ENCODE measurements around the gene NTM. TPM values are rescaled to one million over a fixed set of nuclear protein-coding genes. Genes with fewer than 3 reads are reported as not detected.
"Not testable (repeated sequence)": the region's sequence is repeated elsewhere in the genome, so short reads cannot be mapped to it uniquely, and the experiment has no call there.

Gene NTM
- total RNA-seq, 1 donor from 2014 or later, result not detected

DNA sequence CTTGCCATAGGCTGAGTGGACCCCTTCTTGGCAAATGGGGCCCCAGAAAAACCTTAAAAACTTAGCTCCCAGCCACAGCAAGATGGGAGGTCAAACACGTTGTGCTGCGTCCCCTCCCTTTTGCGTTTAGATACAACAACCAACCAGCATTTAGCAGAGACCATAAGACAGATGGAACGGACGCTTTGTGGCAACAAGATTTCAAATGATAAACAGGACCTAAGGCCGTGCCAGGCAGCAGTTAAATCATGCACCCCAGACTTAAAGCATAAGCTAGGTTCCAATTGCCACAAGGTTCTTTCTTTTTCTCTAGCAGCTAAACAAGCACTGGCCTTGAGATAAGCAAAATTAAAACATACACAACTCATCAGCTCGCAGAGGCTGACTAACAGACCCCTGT is 39.4 kb upstream of the NTM start:
- no peak for DNase-seq
- no peaks in the 10 kb centered on the region for H3K9me3 Mint-ChIP-seq
- POLR2A ChIA-PET, result no interaction called here
- no peaks in the 10 kb centered on the region for H3K36me3 Mint-ChIP-seq (ENCODE audit: low read depth)
- H3K4me1 Mint-ChIP-seq, result no peaks in the 10 kb centered on the region
- no peak overlapping the region for H3K27ac Mint-ChIP-seq
- CTCF ChIA-PET, result no interaction called here
- H3K4me3 Mint-ChIP-seq, result no peak overlapping the region
- intact Hi-C loops (cut with micrococcal nuclease), result no loop called here
- peaks cover 2% of the 10 kb centered on the region for H3K27me3 Mint-ChIP-seq
- no peak for ATAC-seq (ENCODE audit: low read depth)
- TF ChIP-seq, protein P1, sequence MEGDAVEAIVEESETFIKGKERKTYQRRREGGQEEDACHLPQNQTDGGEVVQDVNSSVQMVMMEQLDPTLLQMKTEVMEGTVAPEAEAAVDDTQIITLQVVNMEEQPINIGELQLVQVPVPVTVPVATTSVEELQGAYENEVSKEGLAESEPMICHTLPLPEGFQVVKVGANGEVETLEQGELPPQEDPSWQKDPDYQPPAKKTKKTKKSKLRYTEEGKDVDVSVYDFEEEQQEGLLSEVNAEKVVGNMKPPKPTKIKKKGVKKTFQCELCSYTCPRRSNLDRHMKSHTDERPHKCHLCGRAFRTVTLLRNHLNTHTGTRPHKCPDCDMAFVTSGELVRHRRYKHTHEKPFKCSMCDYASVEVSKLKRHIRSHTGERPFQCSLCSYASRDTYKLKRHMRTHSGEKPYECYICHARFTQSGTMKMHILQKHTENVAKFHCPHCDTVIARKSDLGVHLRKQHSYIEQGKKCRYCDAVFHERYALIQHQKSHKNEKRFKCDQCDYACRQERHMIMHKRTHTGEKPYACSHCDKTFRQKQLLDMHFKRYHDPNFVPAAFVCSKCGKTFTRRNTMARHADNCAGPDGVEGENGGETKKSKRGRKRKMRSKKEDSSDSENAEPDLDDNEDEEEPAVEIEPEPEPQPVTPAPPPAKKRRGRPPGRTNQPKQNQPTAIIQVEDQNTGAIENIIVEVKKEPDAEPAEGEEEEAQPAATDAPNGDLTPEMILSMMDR (IDR thresholded peaks at IDR 0.05), result no peak

DNA sequence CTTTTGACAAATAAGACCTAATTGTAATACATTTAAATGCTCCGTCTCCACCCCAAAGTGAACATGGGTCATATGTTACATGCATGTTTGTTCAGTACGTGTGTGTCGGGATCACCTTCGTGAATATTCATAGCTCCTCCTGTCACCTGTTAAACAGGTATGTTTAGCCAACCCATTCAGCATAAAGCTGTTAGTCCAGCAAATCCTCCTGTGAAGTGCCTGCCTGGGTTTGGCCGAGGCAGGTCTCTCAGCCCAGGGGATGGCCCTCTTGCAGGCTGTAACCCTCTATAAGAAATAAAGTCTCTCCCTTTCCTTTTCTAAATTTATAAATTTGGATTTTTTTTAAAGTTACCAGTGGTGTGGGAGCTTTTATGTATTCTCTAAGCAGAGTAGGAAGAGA is 38.9 kb upstream of the NTM start:
- POLR2A ChIA-PET, result no interaction called here
- intact Hi-C loops (cut with micrococcal nuclease), result no loop called here
- no peaks in the 10 kb centered on the region for H3K36me3 Mint-ChIP-seq (ENCODE audit: low read depth)

DNA sequence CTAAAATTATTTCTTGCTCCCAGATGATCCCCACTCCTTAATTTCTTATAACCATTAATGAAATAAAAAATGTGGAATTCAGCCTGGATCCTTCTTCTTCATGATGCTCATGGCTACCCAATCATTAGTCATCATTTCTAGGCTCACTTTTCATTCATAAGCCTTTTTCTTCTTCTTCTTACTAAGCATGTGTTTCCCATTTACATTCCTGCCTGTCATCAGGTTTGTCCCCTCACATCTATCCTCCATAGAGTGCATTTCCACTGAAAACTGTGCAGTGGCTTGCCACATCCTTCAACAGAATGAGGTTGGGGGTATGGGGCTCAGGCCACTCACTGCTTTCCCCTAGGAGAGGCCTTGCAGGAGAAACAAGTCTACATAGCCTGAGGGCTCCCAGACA is 35.8 kb upstream of the NTM start:
- Mint-ChIP-seq H3K27me3 (peaks cover 2% of the 10 kb centered on the region), H3K4me1 (no peaks in the 10 kb centered on the region), H3K4me3 (no peak overlapping the region), H3K9me3 (no peaks in the 10 kb centered on the region), H3K36me3 (ENCODE audit: low read depth) (no peaks in the 10 kb centered on the region), H3K27ac (no peak overlapping the region)
- CTCF ChIA-PET, result no interaction called here
- intact Hi-C loops (cut with micrococcal nuclease), result no loop called here
- ATAC-seq (ENCODE audit: low read depth), result no peak
- TF ChIP-seq, protein P1 (IDR thresholded peaks at IDR 0.05), result no peak
- no peak for DNase-seq
- POLR2A ChIA-PET, result no interaction called here

More for the DNA sequence above, 38.9 kb upstream of the NTM start:
- CTCF ChIA-PET, result no interaction called here
- TF ChIP-seq, protein P1 (IDR thresholded peaks at IDR 0.05), result no peak
- H3K27me3 Mint-ChIP-seq, result peaks cover 2% of the 10 kb centered on the region
- H3K9me3 Mint-ChIP-seq, result no peaks in the 10 kb centered on the region
- H3K4me1 Mint-ChIP-seq, result no peaks in the 10 kb centered on the region
- H3K4me3 Mint-ChIP-seq, result no peak overlapping the region
- no peak for ATAC-seq (ENCODE audit: low read depth)
- no peak for DNase-seq
- no peak overlapping the region for H3K27ac Mint-ChIP-seq

GRCh38 chr11:131341900-131342299 is 28.5 kb upstream of the NTM start:
- ATAC-seq (ENCODE audit: low read depth); H3K4me1 Mint-ChIP-seq; intact Hi-C loops (cut with micrococcal nuclease); POLR2A ChIA-PET; CTCF ChIA-PET; DNase-seq; H3K27ac Mint-ChIP-seq; H3K9me3 Mint-ChIP-seq; H3K4me3 Mint-ChIP-seq; H3K36me3 Mint-ChIP-seq (ENCODE audit: low read depth); H3K27me3 Mint-ChIP-seq: not testable (repeated sequence)

DNA sequence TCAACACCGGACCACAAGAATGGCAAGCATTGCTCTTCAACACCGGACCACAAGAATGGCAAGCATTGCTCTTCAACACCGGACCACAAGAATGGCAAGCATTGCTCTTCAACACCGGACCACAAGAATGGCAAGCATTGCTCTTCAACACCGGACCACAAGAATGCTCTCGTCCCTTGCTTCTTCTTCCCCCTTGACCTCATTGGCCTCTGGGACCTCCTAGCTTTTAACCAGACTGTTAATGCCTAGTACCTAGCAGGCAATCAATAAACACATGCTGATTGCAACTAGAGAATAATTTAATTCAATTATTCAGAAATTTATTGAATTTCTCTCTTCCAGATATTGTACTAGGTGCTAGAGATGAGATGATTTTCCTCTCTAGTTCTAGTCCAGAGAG is 28.0 kb upstream of the NTM start:
- H3K9me3 Mint-ChIP-seq; H3K36me3 Mint-ChIP-seq (ENCODE audit: low read depth); H3K4me3 Mint-ChIP-seq; intact Hi-C loops (cut with micrococcal nuclease); H3K27ac Mint-ChIP-seq; H3K27me3 Mint-ChIP-seq; CTCF ChIA-PET; POLR2A ChIA-PET; DNase-seq; H3K4me1 Mint-ChIP-seq; ATAC-seq (ENCODE audit: low read depth): not testable (repeated sequence)

DNA sequence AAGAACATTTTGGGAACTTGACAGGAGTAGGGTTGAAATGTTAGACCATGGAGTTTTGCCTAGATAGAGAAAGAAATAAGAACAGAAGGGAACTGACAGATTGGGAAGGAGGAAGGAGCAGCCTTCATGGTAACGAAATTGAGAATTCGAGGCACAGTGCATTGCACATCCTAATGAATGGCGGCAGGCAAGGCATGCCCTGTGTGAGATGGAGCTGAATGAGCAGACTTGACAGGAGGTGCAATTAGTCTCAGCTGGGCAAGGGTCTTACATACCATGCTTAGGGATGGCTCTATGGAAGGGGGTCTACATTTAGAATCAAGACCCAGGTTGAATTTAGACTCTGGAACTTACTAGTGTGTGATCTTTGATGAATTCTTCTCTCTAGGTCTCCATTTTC is 25.0 kb upstream of the NTM start:
- no peak for ATAC-seq (ENCODE audit: low read depth)
- Mint-ChIP-seq H3K9me3 (no peaks in the 10 kb centered on the region), H3K27ac (no peak overlapping the region), H3K27me3 (no peaks in the 10 kb centered on the region), H3K4me3 (no peak overlapping the region), H3K4me1 (no peaks in the 10 kb centered on the region), H3K36me3 (ENCODE audit: low read depth) (no peaks in the 10 kb centered on the region)
- DNase-seq, result no peak
- intact Hi-C loops (cut with micrococcal nuclease), result no loop called here
- TF ChIP-seq, protein P1 (IDR thresholded peaks at IDR 0.05), result no peak
- POLR2A ChIA-PET, result no interaction called here
- CTCF ChIA-PET, result no interaction called here
